EL (cell line): ENCODE data around the gene VSTM1.
A peak's percentile ranks its signal among the peaks of the same experiment; 100 is the strongest.
"Not testable (repeated sequence)": the region's sequence is repeated elsewhere in the genome, so short reads cannot be mapped to it uniquely, and the experiment has no call there.

Source experiments
- DNase-seq: peaks from one replicate; pipeline ENCODE4 v3.0.0-alpha.2; 2016

The VSTM1 gene

DNA sequence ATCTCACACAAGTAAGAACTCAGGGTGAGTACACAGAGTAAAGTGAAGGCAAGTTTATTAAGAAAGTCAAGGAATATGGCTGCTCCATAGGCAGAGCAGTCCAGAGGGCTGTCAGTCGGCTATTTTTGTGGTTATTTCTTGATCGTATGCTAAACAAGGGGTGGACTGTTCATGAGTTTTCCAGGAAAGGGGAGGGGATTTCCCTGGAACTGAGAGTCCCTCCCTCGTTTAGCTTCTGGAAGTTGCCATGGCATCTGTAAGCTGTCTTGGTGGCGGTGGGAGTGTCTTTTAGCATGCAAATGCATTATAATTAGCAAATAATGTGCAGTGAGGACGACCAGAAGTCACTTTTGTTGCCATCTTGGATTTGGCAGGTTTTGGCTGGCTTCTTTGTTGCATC is 5.8 kb upstream of the VSTM1 start:
- no peak for DNase-seq

GRCh38 chr19:54062643-54063042 is 1.1 kb downstream of the VSTM1 start:
- no peak for DNase-seq

DNA sequence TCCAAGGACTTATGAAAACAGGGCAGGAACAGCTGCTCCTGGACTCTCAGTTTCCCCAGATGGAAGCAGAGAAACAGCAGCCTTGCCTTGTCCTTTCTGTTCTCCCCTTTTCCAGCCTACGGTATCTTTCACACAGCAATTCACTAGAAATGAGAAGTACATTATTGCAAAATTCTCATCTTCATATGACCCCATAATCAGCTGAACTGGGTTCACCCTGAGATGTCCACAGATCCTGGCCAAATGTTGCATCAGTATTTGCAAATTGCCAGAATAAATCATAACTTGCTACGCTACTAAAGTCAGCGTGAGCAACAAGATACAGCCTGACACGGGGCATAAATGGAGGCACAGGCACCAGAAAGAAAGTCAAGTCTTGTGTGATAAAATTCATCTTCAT is 16.1 kb downstream of the VSTM1 start:
- no peak for DNase-seq

GRCh38 chr19:54045771-54046170 is 17.9 kb downstream of the VSTM1 start:
- no peak for DNase-seq

GRCh38 chr19:54042989-54043388 is 20.7 kb downstream of the VSTM1 start:
- no peak for DNase-seq

- no peak for DNase-seq
Measured at GRCh38 chr19:54041969-54042606, 21.6 kb downstream of the VSTM1 start.

- DNase-seq: no peak
Measured at GRCh38 chr19:54040003-54040402, 23.7 kb downstream of the VSTM1 start.

GRCh38 chr19:54036542-54036941 is 27.2 kb downstream of the VSTM1 start:
- not testable (repeated sequence) for DNase-seq

GRCh38 chr19:54035215-54036178 is 28.2 kb downstream of the VSTM1 start:
- peak; percentile 87 for DNase-seq

DNA sequence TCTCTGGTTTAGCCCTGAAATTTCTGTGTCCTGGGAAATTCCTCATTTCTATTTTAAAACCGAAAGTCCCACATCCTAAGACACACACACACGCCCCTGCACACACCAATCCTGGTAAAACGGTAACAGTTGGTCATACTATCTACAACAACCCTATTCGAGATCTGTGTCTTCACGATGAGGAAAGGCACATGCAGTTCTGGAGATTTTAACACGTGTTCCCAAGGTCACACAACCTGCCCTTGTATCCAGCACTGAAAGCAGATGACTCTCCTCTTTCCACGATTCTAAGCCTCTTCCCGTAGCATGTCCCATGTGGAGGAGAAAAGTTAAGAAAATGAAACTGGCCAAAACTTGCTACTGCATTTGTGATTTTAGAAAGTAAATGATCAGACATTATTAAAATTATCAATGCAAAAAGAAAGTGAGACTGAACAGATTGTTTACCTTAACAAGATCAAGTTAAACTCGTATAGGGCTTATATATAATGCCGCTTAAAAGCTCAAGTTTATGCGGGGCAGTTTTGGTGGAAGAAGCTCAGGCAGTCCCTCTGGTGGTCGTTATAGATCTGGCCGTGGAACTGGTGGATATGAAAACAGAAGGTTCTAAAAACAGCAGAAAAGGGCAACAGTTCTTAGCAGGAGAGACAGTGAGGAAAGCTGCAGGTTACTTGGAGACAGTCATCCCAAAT is 32.7 kb downstream of the VSTM1 start:
- peak; percentile 23 for DNase-seq

- peak; percentile 62 for DNase-seq
Measured at GRCh38 chr19:54029930-54030490, 33.7 kb downstream of the VSTM1 start.

DNA sequence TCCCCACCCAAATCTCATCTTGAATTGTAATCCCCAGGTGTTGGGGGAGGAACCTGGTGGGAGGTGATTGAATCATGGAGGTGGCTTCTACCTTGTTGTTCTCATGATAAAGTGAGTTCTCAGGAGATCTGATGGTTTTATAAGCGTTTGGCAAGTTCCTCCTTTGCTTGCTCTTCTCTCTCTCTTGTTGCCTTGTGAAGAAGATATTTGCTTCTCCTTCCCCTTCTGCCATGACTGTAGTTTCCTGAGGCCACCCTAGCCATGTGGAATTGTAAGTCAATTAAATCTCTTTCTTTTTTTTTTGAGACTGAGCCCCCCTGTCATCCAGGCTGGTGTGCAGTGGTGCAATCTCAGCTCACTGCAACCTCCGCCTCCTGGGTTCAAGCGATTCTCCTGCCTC is 34.4 kb downstream of the VSTM1 start:
- DNase-seq: no peak

DNA sequence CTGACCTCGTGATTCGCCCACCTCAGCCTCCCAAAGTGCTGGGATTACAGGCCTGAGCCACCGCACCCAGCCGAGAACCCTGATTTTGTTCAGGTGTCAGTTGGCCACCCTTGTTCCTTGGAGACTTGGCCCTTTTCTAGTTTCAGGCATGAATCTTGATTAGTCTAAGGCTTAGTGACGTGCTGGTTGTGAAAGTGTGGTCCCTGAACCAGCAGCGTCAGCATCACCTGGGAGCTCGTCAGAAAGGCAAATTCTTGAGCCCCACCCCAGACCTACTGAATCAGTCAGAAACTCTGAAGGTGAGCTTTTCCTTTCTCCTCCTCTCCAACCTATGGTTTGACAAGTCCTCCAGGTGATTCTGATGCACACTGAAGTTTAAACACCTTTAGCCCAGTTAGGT is 37.0 kb downstream of the VSTM1 start:
- no peak for DNase-seq

GRCh38 chr19:54024660-54025059 is 39.0 kb downstream of the VSTM1 start:
- DNase-seq: no peak

GRCh38 chr19:54023191-54023590 is 40.5 kb downstream of the VSTM1 start:
- DNase-seq: no peak

DNA sequence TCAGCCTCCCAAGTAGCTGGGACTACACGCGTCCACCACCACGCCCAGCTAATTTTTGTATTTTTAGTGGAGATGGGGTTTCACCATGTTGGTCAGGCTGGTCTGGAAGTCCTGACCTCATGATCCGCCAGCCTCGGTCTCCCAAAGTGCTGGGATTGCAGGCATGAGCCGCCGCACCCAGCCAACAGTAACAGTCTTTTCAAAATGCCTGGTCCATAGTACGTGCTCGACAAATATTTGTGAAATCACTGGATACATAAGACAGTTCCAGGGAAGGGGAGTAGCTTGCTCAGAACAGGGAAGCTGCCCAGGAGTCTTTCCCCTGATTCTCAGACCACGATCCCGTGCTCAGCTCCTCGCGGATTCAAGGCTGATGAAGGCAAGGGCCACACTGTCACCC is 41.8 kb downstream of the VSTM1 start:
- DNase-seq: no peak

- no peak for DNase-seq
Measured at GRCh38 chr19:54021363-54021762, 42.3 kb downstream of the VSTM1 start.

GRCh38 chr19:54017261-54017660 is 46.4 kb downstream of the VSTM1 start:
- peak; percentile 54 for DNase-seq

DNA sequence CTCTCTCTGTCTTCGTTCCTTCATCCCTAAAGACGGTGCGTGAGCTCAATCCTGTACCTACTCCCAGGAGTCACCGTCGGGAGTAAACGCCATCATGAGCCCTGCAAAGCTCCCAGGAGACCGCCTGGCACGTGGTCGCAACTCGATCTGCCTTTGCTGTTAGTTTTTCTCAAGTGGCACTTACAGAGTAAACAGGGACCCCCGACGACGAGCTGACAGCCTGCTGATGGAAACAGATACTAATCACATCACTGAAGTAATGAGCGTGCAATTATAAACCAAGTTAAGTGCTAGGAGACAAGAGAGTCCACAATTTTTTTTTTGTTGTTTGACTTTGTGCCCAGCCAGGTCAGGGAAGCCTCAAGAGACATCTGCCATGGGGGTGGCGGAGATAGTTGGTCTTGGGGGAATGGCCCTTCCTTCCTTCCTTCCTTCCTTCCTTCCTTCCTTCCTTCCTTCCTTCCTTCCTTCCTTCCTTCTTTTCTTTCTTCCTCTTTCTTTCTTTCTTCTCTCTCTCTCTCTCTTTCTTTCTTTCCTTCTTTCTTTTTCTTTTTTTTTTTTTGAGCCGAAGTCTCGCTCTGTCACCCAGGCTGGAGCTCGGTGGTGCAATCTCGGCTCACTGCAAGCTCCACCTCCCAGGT is 48.7 kb downstream of the VSTM1 start:
- no peak for DNase-seq

DNA sequence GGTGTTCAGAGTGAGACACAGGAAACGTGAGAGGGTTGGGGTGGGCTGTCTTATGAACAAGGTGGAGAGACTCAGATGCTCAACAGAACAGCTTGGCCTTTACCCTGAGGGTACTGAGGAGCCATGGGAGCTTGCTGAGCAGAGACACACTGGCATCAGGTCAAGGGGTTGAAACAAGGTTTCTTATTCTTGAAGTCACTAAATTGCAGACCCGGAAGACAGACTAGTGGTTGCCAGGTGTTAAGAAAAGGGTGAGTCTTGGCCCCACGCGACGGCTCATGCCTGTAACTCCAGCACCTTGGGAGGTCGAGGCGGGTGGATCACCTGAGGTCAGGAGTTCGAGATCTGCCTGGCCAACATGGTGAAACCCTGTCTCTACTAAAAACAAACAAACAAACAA is 49.8 kb downstream of the VSTM1 start:
- DNase-seq: no peak

- no peak for DNase-seq
Measured at GRCh38 chr19:54011507-54012211, 52.0 kb downstream of the VSTM1 start.

- no peak for DNase-seq
Measured at GRCh38 chr19:54010474-54010873, 53.2 kb downstream of the VSTM1 start.
